GM19193 (cell line): Measurements from ENCODE around the gene SORCS2.

ENCODE experiments used
- POLR2A ChIP-seq: IDR thresholded peaks from 4 replicates; pipeline ENCODE4 v1.6.1; 2011; ENCODE audit not compliant: insufficient read depth, insufficient read length; ENCODE audit errors: extremely low read depth

The SORCS2 gene

DNA sequence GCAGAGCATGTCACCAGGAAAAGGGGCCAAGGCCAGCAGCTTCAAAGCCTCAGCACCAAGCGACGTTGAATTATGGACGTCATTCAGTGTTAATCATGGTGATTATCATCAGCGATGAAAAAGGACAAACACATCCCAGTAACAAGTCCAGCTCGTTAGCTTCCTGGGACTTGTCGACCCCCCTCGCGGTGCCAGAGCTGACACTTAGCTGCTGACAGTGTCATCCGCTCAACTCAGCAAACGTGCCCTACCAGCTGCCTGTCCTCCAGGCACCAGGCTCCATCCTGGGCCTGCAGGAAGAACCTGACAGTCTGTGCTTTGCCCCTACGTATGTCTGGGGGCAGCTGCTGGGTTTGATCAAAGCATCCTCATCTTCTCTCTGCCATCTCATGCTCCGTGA, 379.4 kb downstream of the SORCS2 start:
- no peak for TF ChIP-seq POLR2A

DNA sequence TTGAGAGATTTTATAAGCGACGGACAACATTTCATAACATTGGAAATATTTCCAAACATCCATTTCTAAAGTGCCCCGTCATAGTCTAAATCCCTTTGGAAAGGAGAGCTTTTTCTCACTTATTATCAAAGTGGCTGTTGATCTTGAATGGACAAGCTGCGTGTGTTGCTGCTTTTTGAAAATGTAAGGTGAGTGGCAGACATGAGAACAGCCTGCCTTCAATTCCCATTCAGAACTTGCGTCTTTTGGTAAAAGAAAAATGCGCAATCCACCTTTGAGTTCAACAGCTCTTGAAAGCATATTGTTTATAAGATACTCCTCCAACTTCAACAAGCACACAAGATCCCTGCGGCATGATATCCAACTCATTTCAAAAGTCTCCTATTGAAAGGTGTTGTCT, 380.6 kb downstream of the SORCS2 start:
- no peak for TF ChIP-seq POLR2A

DNA sequence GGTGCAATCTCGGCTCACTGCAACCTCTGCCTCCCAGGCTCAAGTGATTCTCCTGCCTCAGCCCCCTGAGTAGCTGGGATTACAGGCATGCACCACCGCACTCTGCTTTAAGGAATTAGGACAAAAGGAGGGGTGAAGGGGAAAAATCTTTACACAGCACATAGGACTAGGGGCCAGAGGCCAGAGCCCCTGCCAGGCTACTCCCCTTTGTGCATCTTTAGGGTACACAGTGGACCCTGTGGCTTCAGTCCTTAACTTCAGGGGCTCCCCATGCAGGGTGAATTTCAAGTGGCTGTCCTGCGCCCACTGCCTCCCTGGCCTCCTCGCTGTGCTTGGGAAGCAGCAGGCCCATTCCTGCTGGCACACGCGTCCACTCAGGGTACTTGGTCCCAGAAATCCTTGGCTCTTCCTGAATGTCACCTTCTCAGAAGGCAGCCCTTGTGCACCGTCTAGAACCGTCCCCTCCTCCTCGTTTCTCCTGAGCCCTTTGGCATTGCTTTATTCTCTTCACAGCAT, 381.3 kb downstream of the SORCS2 start:
- no peak for TF ChIP-seq POLR2A

DNA sequence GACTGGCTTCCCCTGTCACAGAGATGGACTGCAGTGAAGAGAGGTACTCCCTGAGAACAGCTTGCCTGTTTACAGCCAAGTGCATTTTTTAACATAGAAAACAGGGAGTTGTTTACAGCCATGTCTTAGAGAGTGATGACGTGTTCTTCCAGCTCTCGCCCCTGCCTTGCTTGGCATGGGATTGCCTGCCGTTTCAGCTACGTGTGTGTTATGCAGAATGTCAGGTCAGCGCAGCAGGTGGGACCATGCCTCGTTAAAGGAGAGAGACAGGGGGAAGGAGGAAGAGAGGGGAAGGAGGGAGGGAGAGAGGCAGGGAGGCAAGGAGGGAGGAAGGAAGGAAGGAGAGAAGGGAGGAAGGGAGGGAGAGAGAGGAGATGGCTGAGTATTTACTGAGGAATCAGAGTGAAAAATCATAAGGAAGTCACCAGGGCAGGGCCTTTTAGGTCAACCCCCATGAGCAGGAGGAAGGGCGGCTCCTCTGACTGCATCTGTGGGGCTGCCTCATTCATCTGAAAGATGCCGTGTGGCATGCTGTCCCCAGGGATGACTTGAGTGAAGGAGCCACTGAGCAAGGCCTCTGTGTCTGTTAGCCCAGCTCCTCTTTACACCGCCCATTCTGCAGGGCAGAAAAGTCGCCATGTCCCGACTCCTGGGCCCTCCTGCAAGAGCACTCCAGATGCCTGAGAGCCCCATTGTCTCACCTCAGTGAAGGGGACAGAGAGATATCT, 382.1 kb downstream of the SORCS2 start:
- no peak for TF ChIP-seq POLR2A

DNA sequence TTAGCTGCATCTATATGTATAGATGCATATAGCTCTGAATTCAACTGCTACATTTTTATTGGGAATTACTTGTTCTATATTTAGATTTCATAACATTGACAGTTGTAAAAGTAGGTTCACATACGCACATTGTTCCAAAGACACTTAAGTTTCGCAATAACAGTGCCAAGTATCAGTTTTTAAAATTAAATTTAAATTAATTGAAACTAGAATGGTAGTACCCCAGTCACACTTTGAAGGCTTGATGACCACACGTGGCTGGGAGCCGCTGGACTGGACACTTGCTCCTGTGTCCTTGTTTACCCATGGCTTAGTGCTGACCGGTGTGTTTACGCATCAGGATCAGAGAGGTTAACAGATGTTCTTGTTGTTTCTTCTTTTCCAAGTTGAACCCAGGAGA, 383.1 kb downstream of the SORCS2 start:
- TF ChIP-seq POLR2A: no peak

DNA sequence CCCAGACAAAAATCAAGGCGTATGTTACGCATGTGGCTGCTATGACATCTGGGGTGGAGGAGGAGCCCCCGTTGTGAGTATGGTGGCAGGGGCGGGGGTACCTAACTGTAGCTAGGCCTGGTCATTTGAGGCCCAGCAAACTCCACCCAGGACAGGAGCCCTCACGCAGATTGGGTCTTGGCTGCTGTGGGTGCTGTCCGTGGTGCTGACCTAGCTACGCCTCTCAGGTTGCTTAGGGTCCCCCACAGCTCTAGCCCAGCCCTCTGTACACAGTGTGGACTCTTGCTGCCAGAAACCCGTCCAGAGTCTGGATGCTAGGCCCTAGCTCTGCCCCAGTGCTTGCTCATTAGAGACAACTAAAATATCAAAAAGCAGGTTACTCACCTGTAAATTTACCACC, 389.1 kb downstream of the SORCS2 start:
- TF ChIP-seq POLR2A: no peak

DNA sequence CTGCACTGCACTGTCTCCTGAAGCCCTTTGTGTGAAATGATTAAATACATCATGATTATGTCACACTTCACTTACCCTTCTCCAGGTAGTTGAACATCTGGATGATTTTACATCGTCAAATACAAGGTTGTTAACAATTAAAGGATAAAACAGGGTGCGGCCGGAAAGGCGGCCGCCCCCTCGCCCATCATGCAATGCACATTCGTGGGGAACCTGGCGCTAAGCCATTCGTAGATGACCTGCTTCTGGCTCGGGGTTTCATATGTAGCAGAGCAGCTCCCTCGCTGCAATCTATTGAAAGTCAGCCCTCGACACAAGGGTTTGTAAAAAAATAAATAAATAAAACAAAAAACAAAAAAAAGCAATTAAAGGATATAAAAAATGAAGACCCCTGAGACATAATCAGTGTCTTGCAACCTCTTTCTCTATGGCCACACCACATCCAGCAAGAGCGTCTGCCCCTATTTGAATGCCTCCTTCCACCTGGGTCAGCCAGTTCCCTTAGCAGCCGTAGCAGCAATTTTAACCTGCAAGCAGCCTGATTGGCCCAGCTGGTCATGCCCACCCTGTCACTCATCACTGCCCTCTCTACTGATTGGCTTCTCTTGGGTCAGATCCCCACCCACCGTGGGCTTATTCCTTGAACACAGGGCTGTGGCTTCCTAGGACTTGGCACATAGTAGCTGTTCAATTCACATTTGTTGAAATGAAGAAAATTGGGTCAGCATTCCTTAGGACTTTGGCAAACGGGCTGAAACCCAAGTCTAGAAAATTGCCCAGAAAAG, 390.2 kb downstream of the SORCS2 start:
- TF ChIP-seq POLR2A: no peak

DNA sequence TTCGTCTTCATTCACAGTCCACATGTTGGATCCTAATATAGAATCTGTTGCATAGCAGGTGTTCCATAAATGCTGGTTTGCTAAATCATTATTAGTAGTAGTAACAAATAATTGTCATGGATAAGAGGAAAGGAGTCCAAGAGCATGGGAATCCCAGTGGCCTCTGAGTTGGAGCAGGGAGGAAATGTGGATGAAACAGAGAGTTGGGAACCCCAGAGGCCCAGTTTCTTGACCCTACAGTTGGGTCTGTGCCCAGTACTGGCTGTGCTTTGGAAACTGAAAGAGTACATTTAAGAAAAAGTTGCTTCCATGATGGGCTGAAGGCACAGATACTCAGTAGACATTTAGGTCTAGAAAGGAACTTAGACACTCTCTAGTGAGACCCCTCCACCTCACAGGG, 391.8 kb downstream of the SORCS2 start:
- TF ChIP-seq POLR2A: no peak

DNA sequence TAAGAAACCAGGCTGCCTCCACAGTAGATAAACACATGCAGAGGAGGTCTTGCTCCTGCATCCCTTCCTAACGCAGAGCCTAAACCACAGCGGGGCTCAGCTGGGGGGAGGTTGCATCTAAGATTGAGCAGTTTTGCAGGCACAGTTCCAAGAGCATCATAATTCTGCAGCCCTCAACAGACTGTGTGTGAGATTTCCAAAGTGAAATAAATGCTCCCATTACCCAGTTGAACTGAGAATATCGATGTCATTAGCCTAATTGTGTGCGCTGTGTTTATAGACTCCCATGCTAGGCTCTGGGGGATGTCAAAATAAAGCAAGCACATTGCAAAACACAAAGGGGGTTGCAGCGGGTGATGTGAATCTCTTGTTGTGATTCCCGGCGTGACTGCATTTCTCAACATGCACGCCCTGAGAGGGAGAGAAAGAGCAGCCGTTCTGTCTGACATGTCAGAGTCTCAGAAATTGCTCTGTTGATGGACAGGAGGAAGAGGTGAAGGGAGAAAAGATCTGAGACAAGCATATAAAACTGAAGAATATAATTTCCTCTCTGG, 392.3 kb downstream of the SORCS2 start:
- no peak for TF ChIP-seq POLR2A

DNA sequence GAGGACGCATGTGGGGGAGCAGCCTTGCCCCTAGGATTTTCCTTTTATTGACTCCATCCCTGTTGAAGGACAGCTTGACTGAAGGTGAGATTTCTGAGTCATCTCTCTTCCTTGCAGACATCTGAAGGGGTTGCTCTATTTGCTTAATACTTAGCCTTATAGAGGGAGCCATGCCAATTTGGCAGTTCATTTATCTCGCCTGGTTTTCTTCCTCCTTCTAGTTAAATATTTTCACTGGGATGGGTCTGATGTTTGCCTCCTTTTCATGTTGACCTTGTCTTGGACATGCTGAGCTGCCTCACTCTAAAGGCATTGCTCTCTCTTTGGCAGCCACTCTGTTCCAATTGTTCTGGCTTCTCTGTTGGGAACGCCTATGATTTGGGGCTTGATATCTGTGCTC, 393.4 kb downstream of the SORCS2 start:
- TF ChIP-seq POLR2A: no peak

DNA sequence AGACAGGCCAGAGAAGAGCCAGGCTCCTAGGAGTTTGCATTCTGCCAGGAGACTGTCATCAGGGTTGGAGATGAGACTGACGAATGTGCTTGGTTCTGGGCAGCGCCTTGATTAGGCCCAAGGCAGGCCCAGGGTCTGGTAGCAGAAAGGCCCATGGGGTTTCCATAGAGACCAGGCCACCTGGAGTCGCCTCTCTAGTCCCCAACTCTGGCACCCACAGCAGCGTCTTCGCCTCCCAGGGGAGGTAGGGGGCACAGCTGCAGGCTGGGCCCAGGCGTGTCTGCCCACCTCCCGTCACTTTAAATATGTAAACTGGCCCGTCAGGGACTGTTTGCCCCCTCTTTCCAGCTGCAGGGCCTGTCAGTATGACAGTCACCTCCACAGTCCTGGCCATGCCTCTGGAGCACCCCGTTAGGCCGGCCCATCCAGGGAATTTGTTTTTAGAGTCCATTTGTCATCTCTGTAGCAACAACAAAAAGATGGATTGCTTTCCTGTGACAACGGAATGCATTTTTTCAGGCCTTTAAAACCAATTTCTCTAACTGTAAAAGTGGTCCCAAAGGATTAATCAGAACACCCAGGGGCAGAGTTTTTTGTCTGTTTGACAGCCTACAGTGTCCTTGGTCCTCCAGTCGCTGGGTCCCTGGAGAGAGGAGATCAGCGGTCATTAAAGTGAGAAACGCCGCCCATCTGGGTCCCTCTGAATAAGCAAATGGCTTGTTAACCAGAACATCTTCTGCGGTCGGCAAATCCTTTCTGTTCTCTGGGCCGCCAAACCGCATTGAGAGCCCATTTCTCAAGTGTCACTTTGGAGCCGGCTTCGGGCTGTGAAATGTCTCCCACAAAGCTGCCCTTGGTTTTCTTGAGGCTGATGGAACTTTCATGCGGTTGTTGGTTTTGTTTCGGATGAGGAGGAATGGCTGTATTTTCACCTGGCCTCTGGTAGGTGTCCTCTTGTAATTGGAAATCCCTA, 395.4 kb downstream of the SORCS2 start:
- TF ChIP-seq POLR2A: no peak

DNA sequence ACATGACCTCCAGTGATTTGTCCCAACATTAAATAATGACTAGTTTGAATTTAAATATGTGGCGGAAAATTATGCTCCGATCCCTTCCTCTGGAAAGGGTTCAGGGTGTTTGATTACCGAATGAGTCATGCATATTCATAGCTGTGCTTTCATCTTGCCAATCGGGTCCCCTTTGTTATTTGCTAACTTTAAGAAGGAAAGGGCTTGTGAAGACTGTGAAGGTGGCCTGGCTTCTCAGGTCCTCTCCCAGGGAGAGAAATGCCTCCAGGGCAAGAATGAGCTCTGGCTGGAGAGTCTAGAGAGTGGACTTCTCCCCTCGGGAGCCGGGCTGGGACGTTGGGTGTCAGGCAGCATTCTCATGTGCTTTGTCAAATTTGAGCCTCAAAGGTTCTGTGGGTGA, 397.9 kb downstream of the SORCS2 start:
- TF ChIP-seq POLR2A: no peak

DNA sequence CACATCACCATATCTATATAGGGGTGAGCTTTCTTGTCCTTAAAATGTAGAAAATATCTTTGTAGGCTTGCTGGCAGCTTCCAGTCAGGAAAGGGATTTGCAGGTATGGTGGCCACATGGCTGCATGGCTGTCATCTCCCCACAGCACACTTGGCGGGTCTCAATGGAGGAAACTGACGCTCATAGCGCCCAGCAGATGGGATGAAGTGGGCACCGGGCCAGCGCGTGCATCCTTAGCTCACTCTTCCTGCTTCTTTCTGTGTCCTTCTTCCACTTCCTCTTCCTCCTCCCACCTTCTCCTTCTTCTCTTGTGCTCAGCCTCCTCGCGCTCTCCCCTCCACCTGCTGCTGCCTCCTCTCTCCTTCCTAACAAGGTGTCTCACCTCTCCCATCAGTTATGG, 398.6 kb downstream of the SORCS2 start:
- no peak for TF ChIP-seq POLR2A

DNA sequence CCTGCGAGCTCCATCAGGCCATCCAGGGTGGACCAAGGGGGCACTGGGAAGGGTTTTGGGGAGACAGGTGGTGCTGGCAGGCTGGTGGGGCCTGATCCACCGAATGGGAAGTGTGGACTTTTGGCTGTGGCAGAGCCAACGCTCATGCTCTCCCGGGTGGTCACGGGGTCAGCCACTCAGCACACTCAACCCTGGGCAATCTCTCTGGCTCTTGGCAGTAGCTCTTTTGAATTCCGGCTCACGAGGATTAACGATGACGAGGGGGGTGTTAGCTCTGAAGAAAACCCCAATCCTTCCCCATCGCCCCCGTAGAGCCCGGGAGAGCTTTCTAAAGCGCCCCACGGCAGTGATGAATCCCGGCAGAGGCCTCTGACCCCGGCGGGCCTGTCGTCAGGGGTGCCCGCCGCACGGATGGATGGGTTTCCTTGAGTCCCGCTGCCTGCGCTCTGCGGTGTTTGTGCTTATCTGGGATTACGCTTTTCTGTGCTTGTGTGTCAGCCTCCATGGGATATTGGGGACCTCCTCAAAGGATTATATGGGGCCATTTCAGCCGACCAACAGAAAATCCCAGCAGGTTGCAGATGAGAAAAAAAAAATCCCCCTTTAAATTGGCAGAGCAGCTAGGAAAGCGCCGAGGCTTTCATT, 399.2 kb downstream of the SORCS2 start:
- no peak for TF ChIP-seq POLR2A
